Adrenal gland (tissue), 5 donors: Measurements from ENCODE around the gene KIF26B.

Experiments
- CTCF ChIP-seq, 6 experiments: fragments of 450-650 bp in 4 of 6; fragments of 200-600 bp in 2 of 6; sonication (generic) in 1 of 6; IDR thresholded peaks; 1 replicate in 5 of 6; 2 replicates in 1 of 6; pipeline versions ENCODE4 v1.5.1 to v1.8.0; 2016 to 2021; ENCODE audit warnings: antibody characterized with exemption in 6 of 6, mild to moderate bottlenecking in 2 of 6, moderate library complexity in 1 of 6
- POLR2A ChIP-seq, 2 donors: fragments of 450-650 bp; IDR thresholded peaks; one replicate each; pipeline ENCODE4 v1.6.1; 2017; ENCODE audit warnings: antibody characterized with exemption in 2 of 2, mild to moderate bottlenecking in 2 of 2, moderate library complexity in 1 of 2
- donor health status: DM: no; HTN: no; CAD: no.

- no peak for TF ChIP-seq CTCF (IDR thresholded peaks at IDR 0.05)
- no peak for TF ChIP-seq POLR2A (IDR thresholded peaks at IDR 0.05)
Observed at GRCh38 chr1:245294020-245294419, 139.2 kb downstream of the KIF26B start.
